ENCODE measurements around the gene SMIM44.
"Not testable (repeated sequence)": the region's sequence is repeated elsewhere in the genome, so short reads cannot be mapped to it uniquely, and the experiment has no call there.

The SMIM44 gene

DNA sequence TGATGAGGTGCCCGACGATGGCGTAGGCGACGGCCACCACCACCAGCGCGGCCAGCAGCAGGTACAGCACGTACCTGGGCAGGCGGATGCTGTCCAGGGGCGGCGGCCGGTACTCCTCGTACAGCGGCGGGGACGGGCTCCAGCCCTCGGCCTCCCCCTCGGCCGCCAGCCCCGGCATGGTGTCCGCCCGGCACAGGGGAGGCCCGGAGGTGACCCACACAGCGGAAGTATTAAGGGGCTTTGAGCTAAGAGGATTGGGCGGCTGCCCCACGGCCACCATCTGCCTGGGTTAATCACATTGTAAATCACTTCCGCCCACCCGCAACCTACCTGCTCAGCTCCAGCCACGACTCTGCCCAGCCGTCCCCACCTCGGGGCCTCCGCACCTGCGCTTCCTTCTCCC, at the start of gene SMIM44:
TSS of gene SMIM44 (minus strand) at position 216 of the 403 bp plus-strand sequence. CDS start at position 178, 38 bp downstream.
- DNase-seq (ENCODE audit: extremely low read depth in 1 of 2, low read depth in 1 of 2), result no peak

GRCh38 chr19:3533033-3533432, 49.8 kb upstream of the SMIM44 start:
- no peak for DNase-seq (ENCODE audit: extremely low read depth in 1 of 2, low read depth in 1 of 2)

DNA sequence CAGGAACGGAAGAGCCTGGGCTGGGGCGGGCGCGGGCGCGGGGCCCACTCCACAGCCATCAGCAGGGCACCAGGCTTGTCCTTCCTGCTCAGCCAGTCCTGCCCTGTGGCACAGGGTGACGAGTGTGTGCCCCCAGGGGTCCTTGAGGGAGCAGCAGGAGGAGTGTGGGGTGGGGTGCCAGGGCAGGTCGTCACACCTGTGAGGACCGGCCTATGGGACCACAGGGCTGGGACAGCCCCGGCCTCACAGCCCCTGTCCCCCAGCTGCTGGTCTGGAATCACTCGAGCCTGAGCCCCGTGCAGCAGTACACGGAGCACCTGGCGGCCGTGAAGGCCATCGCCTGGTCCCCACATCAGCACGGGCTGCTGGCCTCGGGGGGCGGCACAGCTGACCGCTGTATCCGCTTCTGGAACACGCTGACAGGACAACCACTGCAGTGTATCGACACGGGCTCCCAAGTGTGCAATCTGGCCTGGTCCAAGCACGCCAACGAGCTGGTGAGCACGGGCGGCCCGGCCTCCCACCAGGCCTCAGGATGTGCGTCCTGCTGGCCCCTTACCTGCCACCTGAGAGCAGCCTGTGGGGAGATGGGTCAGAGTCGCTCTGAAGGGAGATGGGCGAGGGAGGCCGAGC, 49.0 kb upstream of the SMIM44 start:
- no peak for DNase-seq (ENCODE audit: extremely low read depth in 1 of 2, low read depth in 1 of 2)

DNA sequence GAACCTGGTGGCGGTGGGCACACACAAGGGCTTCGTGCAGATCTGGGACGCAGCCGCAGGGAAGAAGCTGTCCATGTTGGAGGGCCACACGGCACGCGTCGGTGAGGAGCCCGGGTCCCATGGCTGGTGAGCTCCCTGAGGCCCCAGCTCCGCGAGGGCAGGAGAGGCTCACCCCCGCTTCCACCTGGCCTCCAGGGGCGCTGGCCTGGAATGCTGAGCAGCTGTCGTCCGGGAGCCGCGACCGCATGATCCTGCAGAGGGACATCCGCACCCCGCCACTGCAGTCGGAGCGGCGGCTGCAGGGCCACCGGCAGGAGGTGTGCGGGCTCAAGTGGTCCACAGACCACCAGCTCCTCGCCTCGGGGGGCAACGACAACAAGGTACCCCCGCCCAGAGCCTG, 48.5 kb upstream of the SMIM44 start:
- no peak for DNase-seq (ENCODE audit: extremely low read depth in 1 of 2, low read depth in 1 of 2)

DNA sequence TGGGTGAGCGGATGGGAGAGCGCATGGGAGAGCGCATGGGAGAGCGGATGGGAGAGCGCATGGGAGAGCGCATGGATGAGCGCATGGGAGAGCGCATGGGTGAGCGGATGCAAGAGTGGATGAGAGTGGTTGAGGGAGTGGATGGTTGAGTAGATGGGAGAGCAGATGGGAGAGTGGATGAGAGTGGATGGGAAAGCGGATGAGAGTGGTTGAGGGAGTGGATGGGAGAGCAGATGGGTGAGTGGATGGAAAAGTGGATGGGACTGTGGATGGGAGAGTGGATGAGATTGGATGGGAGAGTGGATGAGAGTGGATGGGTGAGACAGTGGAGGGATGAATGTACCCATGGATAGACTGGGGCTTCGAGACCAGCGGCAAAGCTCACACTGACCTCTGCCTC, 47.1 kb upstream of the SMIM44 start:
- no peak for DNase-seq (ENCODE audit: extremely low read depth in 1 of 2, low read depth in 1 of 2)

DNA sequence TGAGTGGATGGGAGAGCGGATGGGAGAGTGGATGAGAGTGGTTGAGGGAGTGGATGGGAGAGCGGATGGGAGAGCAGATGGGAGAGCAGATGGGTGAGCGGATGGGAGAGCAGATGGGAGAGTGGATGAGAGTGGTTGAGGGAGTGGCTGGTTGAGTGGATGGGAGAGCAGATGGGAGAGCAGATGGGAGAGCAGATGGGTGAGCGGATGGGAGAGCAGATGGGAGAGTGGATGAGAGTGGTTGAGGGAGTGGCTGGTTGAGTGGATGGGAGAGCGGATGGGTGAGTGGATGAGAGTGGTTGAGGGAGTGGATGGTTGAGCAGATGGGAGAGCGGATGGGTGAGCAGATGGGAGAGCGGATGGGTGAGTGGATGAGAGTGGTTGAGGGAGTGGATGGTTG, 46.1 kb upstream of the SMIM44 start:
- not testable (repeated sequence) for DNase-seq (ENCODE audit: extremely low read depth in 1 of 2, low read depth in 1 of 2)

DNA sequence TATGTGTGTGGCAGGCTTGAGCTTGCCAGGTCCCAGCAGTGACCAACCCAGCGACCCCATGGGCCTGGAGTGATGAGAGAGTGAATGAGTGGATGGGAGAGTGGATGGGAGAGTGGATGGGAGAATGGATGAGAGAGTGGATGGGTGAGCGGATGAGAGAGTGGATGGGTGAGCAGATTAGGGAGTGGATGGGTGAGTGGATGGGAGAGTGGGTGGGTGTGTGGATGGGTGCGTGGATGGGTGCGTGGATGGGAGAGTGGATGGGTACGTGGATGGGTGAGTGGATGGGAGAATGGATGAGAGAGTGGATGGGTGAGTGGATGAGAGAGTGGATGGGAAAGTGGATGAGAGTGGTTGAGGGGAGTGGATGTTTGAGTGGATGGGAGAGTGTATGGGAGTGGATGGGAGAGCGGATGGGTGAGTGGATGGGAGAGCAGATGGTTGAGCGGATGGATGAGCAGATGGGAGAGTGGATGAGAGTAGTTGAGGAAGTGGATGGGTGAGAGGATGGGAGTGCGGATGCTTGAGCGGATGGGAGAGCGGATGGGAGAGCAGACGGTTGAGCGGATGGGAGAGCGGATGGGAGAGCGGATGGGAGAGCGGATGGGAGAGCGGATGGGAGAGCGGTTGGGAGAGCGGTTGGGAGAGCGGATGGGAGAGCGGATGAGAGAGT, 45.4 kb upstream of the SMIM44 start:
- DNase-seq (ENCODE audit: extremely low read depth in 1 of 2, low read depth in 1 of 2), result no peak

DNA sequence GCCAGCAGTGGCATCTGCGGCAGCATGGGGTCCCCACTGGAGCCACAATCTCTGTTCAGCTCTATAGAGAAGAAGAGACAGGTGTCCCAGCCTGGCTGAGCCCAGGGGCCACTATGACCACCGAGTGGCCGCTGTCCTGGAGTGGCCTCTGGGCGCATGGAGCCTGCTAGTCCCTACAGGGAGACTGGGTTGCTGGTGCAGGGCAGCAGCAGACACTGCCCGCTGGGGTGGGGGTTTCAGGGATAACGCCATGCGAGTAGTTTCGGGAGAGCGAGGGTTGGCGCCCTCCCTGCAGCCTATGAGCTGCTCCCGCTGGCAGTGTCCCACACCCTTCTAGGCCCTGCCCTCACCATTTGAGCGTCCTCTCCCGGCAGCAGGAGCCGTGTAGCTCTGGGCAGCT, 44.8 kb upstream of the SMIM44 start:
- DNase-seq (ENCODE audit: extremely low read depth in 1 of 2, low read depth in 1 of 2), result no peak

DNA sequence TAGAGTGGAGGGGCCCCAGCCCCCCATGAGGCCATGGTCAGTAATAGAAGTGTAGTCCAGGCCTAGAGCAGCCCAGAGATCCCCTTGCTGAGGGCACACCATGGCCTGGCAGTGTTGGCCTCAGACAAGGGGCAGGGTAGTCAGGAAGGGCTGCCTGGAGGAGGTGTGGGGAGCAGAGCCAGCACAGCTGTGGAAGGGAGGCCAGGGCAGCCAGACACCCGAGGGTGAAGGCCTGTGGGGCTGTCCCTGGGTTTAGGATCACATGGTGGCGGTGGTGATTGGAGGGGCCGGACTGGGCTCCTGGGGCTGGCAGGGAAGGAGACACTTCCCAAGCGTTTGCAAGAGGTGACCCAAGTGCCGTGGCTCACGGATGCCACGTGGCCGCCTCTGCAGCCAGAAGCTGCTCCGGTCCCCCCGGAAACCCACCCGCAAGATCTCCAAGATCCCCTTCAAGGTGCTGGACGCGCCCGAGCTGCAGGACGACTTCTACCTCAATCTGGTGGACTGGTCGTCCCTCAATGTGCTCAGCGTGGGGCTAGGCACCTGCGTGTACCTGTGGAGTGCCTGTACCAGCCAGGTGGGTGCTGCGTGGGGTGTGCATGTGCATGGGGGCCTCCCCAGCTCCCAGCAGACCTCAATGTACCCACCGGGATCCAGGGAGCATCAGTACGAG, 44.1 kb upstream of the SMIM44 start:
- no peak for DNase-seq (ENCODE audit: extremely low read depth in 1 of 2, low read depth in 1 of 2)

- DNase-seq (ENCODE audit: extremely low read depth in 1 of 2, low read depth in 1 of 2), result no peak
Observed at GRCh38 chr19:3526507-3527237, 43.4 kb upstream of the SMIM44 start.

- DNase-seq (ENCODE audit: extremely low read depth in 1 of 2, low read depth in 1 of 2), result no peak
Observed at GRCh38 chr19:3524904-3525451, 41.7 kb upstream of the SMIM44 start.

DNA sequence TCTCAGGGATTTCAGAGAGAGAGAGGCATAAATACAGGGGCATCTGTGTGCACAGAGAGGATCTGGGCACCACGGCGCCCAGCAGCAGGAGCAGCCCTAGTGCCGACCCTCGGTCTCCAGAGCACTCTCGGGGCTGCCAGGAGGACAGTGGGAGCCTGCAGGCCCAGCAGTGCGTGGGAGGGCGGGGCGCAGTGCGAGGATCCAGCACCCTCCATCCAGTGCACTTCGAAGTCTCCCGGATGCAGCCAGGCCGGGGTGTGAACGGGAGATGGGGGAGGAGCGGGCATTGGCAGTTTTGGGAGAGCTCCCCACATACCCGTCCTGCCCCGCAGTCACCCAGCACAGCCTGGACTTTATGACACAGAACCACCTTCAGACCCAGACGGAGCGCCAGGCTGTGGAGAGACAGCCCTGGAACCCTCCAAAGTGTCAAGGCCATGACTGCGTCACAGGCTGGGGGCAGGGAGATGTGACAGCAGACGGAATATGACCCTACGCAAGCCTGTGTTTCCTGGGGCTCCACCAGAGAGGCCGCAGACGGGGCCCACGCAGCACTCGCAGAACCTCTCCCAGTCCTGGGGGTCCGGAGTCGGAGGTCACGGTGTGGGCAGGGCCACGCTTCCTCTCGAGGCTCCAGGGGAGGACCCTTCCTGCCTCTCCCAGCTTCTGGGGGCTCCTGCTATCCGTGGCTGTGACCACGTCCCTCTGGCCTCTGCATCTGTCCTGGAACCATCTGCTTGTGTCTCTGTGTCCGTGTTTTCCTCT, 41.0 kb upstream of the SMIM44 start:
- no peak for DNase-seq (ENCODE audit: extremely low read depth in 1 of 2, low read depth in 1 of 2)

GRCh38 chr19:3523361-3524077, 40.3 kb upstream of the SMIM44 start:
- DNase-seq (ENCODE audit: extremely low read depth in 1 of 2, low read depth in 1 of 2), result no peak

- DNase-seq (ENCODE audit: extremely low read depth in 1 of 2, low read depth in 1 of 2), result no peak
Observed at GRCh38 chr19:3522421-3523360, 39.5 kb upstream of the SMIM44 start.

DNA sequence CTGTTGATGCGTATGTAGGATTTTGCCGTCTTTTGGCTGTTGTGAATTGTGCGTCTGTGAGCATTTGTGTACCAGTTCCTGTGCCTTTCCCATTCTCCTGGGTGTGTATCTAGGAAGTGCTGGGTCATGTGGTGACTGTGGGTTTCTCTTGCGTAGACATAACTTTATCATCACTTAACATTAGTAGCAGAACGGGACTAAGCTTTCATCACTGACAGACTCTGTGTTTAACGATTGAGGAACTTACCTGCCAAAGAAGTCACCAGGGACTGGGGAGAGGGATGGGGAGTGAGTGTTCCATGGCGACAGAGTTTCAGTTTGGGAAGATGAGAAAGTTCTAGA, 37.8 kb upstream of the SMIM44 start:
- no peak for DNase-seq (ENCODE audit: extremely low read depth in 1 of 2, low read depth in 1 of 2)

GRCh38 chr19:3520166-3521103, 37.2 kb upstream of the SMIM44 start:
- no peak for DNase-seq (ENCODE audit: extremely low read depth in 1 of 2, low read depth in 1 of 2)

DNA sequence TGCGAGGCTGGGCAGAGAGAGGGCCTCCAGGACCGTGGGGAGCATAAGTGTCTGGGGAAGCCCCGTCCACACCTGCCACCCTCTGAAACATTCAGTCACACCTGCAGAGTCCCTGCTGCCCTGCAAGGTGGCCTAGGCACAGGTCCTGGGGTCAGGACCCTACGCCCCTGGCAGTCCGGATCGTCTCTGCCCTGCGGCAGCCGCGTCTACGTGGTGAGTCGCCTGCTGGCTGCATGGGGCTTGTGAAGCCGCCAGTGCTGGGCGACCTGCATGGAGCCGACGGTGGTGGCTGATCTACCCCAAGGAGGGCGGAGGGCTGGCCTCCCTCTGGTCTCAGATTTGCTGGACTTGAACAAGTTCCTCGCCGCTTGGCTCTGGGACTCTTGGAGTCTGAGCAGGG, 35.9 kb upstream of the SMIM44 start:
- DNase-seq (ENCODE audit: extremely low read depth in 1 of 2, low read depth in 1 of 2), result no peak

DNA sequence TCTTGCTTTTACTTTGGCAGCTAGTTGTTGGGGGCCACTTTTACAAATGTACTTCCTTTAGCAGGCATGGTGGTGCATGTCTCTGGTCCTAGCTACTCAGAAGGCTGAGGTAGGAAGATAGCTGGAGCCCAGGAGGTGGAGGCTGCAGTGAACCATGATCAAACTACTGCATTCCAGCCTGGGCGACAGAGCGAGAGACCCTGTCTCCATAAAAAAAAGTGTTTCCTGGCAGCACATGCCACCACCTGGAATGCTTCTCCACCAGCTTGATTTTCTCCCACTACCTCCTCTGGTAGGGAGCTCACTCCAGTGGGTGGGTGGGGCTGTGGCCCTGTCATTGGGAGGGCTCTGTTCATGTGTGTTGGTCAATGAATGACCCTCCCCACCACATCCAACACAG, 35.4 kb upstream of the SMIM44 start:
- no peak for DNase-seq (ENCODE audit: extremely low read depth in 1 of 2, low read depth in 1 of 2)

All from stimulated activated CD8-positive, alpha-beta memory T cell treated with anti-CD3 and anti-CD28 coated beads, Interleukin-7, amount 100 ng/mL, for 48 hours (primary cell).